Measurements from ENCODE around the gene STAT2.

The STAT2 gene

DNA sequence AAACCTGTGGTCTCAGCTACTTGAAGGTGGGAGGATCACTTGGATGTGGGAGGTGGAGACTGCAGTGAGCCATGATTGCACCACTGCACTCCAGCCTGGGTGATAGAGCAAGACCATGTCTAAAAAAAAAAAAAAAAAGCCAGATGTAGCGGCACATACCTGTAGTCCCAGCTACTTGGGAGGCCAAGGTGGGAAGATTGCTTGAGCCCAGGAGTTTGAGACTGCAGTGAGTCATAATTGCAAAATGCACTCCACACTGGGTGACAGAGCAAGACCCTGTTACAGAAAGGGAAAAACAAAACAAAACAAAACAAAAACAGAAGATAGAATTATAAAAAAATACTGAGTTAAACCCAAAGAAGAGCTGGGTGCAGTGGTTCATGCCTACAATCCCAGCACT, 31.8 kb upstream of the STAT2 start:
- H3K27ac ChIP-seq = no peak overlapping the region
- TF ChIP-seq, protein P1, sequence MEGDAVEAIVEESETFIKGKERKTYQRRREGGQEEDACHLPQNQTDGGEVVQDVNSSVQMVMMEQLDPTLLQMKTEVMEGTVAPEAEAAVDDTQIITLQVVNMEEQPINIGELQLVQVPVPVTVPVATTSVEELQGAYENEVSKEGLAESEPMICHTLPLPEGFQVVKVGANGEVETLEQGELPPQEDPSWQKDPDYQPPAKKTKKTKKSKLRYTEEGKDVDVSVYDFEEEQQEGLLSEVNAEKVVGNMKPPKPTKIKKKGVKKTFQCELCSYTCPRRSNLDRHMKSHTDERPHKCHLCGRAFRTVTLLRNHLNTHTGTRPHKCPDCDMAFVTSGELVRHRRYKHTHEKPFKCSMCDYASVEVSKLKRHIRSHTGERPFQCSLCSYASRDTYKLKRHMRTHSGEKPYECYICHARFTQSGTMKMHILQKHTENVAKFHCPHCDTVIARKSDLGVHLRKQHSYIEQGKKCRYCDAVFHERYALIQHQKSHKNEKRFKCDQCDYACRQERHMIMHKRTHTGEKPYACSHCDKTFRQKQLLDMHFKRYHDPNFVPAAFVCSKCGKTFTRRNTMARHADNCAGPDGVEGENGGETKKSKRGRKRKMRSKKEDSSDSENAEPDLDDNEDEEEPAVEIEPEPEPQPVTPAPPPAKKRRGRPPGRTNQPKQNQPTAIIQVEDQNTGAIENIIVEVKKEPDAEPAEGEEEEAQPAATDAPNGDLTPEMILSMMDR (conservative IDR thresholded peaks at IDR 0.05; ENCODE audit: low read depth) = no peak
- ChIA-PET POLR2A (ENCODE audit: low non-redundant PET) (no interaction called here), CTCF (no interaction called here)
- no peak for DNase-seq (ENCODE audit: low spot score)

DNA sequence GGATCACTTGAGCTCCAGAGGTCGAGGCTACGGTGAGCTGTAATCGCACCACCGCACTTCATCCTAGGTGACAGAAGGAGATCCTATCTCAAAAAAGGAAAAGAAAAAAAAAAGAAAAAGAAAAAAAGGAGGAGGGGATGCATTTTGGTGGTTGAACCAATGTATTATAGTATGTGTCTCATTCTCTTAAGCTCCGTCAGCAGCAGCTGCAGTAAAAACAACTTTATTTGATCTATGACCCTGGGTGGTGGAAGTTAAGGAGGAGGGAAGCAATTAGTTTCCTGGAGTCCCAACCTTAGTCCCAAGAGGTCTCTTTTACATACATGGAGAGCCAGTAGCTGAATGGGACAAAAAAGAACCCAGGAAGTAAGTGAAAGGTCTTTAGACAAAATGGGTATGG, 29.5 kb upstream of the STAT2 start:
- CTCF ChIA-PET = interaction anchor here (0.6 kb wide), 1 partner anchor 12 kb away, joined by 4 read pairs; no protein-coding TSS in a partner anchor
- H3K27ac ChIP-seq = no peak overlapping the region
- no peak for DNase-seq (ENCODE audit: low spot score)
- POLR2A ChIA-PET (ENCODE audit: low non-redundant PET) = interaction anchor here (0.5 kb wide), 1 partner anchor 76 kb away, joined by 3 read pairs; no protein-coding TSS in a partner anchor
- TF ChIP-seq, protein P1 (conservative IDR thresholded peaks at IDR 0.05; ENCODE audit: low read depth) = no peak

DNA sequence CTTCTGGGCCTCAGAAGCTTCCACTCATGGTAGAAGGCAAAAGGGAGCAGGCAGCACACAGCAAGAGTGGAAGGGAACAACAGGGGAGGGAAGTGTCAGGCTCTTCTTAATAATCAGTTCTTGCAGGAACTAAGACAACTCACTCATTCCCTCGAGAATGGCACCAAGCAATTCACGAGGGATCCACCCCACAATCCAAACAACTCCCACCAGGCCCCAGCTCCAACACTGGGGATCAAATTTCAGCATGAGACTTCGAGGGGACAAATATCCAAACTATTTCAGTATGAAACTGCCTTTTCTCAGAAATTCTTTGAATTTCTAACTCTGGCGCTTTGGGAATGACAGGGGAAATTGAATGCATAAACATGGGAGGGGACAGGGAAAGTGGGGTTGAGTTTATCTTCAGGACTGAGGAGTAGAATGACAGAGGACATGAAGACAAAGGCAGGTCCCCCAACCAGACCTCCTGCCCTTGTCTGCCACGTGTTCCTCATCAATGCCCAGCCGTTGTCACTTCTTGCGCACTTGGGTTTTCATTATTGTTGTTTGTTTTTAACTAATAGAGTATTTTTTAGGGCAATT, 27.3 kb upstream of the STAT2 start:
- ChIA-PET POLR2A (ENCODE audit: low non-redundant PET) (no interaction called here), CTCF (no interaction called here)
- no peak for DNase-seq (ENCODE audit: low spot score)
- no peak overlapping the region for H3K27ac ChIP-seq
- TF ChIP-seq, protein P1 (conservative IDR thresholded peaks at IDR 0.05; ENCODE audit: low read depth) = no peak

DNA sequence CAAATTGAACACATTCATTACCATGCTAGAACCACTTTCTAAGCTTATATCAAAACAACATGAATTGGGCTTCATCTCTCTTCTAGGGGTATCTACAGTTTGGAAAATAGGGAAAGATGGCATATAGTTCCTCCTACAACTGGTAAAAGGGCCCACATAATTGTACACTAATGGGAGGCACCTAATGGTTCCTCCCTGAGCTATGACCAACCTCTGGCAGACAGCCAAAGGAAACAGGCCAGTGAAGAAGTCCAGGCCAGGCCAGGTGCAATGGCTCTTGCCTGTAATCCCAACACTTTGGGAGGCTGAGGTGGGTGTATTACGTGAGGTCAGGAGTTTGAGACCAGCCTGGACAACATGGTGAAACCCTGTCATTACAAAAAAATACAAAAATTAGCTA, 26.0 kb upstream of the STAT2 start:
- POLR2A ChIA-PET (ENCODE audit: low non-redundant PET) = no interaction called here
- TF ChIP-seq, protein P1 (conservative IDR thresholded peaks at IDR 0.05; ENCODE audit: low read depth) = no peak
- peak; percentile 15 for DNase-seq (ENCODE audit: low spot score)
- CTCF ChIA-PET = interaction anchor here (0.5 kb wide), 1 partner anchor 484 kb away, joined by 4 read pairs; no protein-coding TSS in a partner anchor
- H3K27ac ChIP-seq = no peak overlapping the region

DNA sequence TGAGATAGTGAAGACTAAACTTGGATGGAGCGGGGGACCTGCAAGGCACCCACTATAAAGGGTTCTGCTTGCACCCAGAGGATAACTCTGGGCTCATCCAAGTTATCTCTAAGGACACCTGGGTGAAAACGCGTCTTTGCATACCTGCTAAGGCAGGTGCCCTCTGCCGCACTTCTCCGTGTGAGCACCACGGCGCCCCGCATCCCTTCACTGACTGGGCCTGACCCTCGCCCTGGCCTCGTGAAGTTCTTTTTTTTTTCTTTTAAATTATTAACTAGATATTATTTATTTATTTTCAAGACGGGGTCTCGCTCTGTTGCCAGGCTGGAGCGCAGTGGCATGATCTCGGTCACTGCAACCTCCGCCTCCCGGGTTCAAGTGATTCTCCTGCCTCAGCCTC, 22.7 kb upstream of the STAT2 start:
- CTCF ChIA-PET = interaction anchor here (0.5 kb wide), 1 partner anchor 646 kb away, joined by 3 read pairs; no protein-coding TSS in a partner anchor
- POLR2A ChIA-PET (ENCODE audit: low non-redundant PET) = no interaction called here
- no peak for DNase-seq (ENCODE audit: low spot score)
- TF ChIP-seq, protein P1 (conservative IDR thresholded peaks at IDR 0.05; ENCODE audit: low read depth) = no peak
- no peak overlapping the region for H3K27ac ChIP-seq

DNA sequence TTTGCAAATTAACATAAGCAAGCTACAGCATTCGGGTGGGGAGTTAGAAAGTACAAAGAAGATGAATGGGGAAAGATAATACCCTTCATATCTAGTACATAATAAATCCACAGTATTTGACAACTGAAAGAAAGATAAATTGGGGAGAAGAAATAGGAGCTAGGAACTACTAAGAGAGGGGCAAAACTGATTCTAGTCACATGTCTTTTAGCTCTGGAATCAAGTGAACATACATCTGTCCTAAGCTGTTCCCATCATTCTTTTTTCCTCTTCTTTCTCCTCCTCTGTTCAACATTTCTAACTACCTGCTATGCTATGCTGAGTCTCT, 18.0 kb upstream of the STAT2 start:
- H3K27ac ChIP-seq = no peak overlapping the region
- ChIA-PET CTCF (interaction anchor here (0.7 kb wide), 2 partner anchors 11 to 38 kb away, joined by 3 to 4 read pairs; no protein-coding TSS in a partner anchor), POLR2A (ENCODE audit: low non-redundant PET) (interaction anchor here (0.6 kb wide), 1 partner anchor 548 kb away, joined by 3 read pairs; the partner anchor contains the start of gene DNAJC14)
- no peak for DNase-seq (ENCODE audit: low spot score)
- TF ChIP-seq, protein P1 (conservative IDR thresholded peaks at IDR 0.05; ENCODE audit: low read depth) = no peak
